DMS53 treated with DMSO at 0.1 percent for 48 hours (cell line): Measurements from ENCODE around the gene PIK3CD.
"Not testable (repeated sequence)": the region's sequence is repeated elsewhere in the genome, so short reads cannot be mapped to it uniquely, and the experiment has no call there.

Source experiments
- DNase-seq: peaks from one replicate; lab custom pipeline; 2025; ENCODE audit not compliant: unreplicated experiment; lab: John Stamatoyannopoulos, UW

Gene PIK3CD

DNA sequence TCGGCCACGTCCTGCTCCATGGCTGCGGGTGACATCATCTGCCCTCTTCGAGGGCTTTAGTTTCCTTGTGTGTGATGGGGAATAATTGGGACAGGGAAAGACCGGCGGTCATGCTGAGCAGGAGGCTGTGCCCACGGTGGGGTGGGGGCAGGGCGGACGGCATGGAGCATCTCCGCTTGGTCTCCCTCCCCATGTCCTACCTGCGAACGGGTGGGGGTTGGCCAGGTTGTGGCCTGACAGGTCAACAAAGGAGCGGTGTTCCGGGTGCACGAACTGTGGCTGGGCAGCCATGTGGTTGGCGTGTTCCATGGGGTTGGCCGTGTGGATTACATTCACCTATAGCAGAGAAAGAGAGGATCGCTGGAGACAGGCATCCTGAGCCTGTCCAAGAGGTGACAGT is 80.0 kb downstream of the PIK3CD start:
- DNase-seq, result no peak

DNA sequence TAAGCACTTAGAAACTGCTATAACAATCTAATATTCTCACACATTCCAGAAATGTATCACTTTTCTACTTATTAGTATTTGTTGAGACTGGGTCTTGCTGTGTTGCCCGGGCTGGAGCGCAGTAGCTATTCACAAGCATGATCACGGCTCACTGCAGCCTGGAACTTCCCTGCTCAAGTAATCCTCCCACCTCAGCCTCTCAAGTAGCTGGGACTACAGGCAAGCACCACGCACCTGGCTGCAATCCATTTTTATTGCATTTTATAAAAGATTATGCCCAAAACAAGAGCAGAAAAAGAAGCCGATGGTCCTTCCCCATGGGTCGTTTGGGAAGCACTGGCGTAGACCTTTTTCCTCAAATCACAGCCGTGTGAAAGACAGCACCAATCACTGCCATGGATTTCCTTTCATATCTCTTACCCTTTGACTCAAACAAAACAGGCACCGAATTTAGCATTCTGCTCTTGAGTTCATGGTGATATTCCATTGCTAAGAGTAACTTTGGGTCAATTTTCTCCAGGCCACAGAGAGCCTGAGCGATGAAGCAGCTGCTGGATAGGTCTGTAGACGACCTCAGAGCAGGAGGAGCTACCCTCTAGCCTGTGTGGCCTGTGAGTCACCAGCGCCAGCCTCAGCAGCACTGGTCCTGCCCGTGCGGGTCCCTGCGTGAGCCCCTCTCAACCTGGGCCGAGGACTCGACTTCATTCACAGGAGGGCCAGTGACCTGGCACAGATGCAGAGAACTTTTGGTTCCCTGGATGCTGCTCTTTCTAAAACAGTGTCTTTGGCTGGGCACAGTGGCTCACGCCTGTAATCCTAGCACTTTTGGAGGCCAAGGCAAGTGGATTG is 80.8 kb downstream of the PIK3CD start:
- no peak for DNase-seq

DNA sequence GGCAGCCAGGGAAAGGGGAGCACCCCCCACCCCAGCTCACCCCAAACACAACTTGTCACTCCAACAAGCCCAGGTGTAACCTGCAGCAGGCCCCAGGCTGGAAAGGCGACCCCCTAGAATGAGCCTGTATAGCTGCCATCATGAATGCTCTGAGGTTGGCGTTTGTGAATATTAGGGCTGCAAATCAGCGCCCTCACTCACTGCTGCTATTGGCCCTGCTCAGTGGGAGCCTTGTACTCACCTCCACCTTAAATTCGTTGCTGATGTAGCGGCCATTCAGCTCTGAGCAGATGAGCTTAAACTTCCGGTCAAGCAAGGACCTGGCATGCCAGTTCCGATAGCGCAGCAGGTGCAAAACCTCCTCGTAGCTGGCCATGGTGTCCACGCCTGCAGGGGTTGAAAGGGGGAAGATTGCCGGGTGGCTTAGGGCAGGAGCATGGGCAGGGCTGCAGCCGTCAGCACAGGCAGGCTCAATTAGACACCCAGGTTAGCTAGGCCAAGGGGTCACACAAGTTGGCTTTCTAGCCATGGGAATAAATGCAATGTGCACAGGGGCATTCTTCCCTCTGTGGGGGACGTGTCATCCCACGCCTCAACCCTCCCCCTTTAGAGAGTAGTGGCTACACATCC is 81.7 kb downstream of the PIK3CD start:
- no peak for DNase-seq

DNA sequence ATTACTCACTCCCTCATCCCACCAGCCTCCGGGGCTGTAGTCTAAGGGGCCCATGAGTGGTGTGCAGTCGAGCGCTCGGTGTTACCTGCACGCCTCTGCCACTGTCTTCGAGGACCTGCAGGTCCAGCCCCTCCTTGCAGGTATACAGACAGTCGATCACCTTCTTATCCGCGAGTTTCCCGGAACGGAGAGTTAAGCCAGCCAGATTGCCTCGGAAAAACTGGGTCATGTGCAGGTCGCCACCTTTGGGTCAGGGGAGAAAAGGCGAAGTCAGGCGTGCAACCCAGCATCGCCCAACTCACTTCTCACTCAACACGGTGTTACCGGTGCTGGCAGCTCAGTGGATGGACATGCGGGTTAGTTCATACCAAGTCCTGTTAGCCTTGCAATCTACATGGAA is 84.3 kb downstream of the PIK3CD start:
- DNase-seq, result no peak

DNA sequence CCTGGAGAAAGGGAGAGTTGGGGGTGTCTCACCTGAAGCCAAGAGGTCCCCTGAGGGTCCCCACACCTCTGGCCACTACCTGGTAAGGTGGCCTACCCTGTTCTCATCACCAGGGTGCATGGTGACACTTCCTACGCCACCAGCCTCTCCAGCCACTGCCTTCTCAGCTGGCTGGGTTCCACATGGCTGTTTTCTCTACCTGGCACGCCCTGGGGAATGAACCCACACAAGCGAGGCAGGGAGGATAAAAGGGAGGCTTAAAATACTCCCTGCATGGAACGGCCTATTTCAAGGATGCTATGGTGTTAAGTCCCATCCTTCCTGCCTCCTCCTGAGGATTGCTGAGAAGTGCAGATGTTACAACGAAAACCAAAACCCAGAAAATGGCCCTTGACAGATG is 84.7 kb downstream of the PIK3CD start:
- no peak for DNase-seq

DNA sequence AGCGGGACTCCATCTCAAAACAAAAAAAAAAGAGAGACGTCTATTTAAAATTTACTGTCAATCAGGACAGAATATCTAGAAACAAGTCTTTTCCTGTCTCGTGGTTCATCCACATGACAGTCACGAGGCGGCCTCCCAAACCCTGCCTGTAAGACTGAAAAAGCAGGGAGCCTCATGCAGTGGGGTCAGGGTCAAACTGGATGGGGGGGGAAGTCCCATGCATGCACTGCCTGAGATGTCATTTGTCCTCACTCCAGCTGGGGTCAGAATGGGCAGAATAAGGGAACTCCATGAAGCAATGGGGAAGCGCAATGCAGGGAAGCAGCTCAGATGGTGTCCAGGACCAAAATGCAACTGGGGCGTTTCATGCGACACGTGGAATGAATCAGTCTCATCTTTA is 85.5 kb downstream of the PIK3CD start:
- DNase-seq, result no peak

DNA sequence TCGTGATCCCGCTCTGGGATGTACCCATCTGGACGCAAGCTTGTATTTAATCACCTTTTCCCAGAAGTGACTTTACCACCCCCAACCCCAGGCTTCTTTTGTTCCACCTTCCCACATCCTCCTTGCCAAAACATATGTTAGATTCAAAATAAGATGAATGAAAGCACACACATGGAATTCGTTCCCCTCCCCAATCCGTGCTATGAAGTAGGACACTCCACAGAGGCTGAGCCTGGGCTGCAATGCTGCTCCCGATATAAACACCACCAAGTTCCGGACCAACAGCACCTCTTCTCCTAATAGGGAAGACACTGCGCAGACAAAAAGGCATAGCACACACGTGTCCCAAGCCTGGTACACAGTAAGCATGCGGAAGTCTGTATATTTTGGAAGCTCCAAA is 86.1 kb downstream of the PIK3CD start:
- DNase-seq, result no peak

DNA sequence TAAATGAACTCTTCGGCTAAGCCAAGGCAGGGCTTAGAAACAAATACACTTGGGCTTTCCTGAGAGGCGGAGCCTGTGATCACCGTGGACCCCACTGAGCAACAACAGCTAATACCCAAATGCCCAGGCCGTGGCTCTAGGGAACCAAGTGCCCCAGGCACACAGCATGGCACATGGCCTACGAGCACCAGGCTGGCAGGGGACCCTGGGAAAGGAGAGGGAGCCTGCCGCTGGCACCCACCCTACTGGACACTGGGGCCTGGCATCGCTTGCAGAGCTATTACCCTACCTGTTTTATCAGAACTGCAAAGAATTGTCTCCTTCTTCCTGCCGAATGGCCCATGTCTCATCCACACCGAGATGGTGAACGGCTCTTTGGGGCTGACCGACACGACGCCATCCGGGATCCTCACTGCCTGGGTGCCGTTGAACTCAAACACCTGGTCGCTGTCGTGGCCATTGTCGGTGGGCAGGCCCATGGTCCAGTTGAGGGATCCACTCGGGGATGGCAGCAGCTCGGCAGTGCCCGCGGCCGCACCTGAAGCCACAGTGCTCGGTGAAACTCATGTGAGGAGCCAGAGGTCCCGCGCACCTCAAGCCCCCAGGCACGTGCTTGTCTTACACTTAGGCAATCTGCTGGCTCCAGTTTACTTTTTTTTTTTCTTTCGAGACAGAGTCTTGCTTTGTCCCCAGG is 92.7 kb downstream of the PIK3CD start:
- no peak for DNase-seq

DNA sequence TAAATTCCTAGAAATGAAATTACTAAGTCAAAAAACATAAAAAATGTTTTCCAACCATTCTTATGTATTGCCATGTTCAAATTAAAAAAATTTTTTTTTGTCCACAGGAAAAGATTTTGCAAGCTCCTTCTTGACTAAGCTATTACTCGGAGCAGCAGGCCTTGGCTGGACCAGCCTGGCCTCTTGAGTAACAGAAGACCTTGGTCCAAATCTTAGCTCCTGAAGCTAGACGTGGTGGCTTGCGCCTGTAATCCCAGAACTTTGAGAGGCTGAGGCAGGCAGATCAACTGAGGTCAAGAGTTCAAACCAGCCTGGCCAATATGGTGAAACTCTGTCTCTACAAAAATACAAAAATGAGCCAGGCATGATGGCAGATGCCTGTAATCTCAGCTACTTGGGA is 94.7 kb downstream of the PIK3CD start:
- no peak for DNase-seq

DNA sequence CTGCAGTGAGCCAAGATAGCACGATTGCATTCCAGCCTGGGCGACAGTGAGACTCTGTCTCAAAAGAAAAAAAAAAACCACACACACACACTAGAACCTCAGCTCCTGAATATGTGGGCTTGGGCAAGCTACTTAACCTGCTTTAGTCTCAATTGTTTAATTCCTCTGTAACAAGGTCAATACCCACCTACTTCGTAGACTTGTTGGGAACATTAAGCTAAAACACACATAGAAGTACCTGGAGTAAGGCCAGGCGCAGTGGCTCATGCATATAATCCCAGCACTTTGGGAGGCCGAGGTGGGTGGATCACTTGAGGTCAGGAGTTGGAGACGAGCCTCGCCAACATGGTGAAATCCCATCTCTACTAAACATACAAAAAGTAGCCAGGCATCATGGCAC is 95.1 kb downstream of the PIK3CD start:
- DNase-seq, result no peak

DNA sequence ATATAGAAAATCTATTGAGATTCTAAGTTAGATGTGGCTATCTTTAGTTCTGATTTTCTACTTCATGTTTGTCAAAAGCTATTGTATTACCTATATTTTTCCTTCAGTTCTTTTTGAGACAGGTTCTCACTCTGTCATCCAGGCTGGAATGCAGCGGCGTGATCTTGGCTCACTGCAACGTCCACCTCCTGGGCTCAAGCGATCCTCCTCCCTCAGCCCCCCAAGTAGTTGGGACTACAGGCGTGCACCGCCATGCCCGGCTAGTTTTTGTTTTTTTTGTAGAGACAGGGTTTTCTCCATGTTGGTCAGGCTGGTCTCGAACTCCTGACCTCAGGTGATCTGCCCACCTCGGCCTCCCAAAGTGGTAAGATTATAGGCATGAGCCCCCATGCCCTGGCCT is 96.9 kb downstream of the PIK3CD start:
- not testable (repeated sequence) for DNase-seq

DNA sequence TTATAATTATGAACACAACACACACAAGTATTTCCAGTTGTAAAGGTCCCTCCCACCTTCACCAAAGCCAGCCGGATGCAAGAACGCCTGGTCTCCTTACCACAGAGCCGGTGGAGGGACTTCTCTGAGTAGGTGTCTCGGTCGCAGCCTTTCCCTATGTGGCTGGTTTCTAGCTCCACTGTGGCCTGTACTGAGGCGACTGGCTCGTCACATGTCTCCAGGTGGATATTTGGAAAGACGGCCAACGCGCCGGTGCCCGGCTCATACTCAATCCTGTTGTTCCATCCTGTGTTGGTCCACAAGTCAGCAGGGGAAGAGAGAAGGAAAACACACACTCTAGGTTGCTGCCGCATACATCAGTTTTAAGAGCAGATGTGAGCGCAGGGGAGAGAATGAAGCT is 97.8 kb downstream of the PIK3CD start:
- DNase-seq, result no peak

DNA sequence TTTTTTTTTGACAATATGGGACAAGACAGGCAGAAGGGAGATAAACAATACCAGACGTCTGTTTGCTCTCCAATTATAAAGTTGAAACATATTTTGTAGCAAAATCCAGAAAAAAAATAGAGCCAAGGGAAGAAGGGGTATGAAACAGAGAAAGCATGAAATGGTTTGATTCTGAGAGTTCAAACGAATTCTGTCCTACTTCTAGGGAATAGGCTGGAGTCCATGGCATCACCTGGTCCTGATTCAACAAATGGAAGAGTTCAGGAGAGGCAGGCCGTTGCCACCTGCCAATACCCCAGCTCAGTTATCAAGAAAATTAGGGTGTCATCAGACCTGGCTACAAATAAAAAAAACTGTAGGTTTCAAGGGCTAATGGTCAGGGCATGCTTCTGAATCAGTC is 100.4 kb downstream of the PIK3CD start:
- no peak for DNase-seq

DNA sequence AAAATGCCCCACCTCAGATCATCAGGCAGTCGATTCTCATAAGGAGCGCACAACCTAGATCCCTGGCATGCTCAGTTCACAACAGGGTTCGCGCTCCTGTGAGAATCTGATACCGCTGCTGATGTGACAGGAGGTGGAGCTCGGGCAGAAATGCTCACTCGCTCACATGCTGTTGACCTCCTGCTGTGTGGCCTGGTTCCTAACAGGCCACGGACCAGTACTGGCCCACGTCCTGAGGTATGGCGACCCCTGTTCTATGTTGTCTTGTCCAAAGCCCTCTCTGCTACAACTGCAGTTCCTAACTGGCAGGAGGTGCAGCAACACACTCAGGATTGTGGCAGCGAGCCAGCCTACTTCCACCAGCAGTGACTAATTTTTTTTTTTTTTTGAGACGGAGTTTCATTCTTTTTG is 101.6 kb downstream of the PIK3CD start:
- DNase-seq, result no peak

DNA sequence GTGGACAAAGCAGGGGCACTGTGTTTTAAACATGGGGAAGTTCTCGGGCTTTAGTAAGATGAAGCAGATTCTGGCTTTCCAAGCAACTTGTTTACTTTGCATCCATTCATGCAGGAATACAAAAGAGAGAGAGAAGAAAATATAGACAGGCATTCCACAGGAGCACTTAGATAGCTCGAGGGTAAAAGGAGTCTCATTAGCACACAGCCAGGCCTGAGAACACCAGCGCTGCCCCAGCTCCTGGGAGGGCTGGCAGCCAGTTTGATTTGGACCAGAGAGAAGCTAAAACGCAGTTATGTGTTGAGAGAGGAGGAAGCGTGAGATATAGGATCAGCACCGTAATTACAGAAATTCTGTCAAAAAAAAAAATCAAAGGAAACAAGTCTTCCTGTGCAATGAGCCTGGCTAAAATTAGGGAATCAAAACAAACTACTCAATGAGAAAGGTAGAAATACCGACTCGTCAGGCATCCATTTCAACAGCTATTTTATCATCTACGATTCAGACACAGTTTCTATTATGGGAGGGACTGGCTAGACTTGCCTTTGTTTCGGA is 104.0 kb downstream of the PIK3CD start:
- no peak for DNase-seq

DNA sequence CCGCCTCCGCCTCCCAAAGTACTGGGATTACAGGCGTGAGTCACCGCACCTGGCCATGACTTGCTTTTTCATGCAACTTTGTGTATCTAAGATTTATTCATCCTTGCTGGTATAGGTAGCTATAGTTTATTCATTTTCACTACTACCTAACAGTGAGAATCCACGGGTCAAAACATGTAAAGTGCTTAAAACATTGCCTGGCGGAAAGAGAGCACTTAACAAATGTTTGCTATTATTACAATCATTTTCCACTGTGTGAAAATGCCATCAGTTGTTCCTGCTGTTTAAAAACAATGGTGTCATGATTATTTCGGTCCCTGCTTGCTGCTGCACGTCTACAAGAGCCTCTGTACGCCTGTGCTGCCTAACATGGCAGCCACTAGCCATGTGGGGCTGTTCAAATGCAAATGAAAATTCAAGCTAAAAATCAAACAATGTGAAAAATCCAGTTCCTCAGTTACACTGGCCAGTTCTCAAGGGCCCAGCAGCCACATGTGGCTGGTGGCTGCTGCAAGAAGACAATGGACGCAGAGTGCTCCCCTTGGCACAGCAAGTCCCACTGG is 107.1 kb downstream of the PIK3CD start:
- DNase-seq, result no peak

DNA sequence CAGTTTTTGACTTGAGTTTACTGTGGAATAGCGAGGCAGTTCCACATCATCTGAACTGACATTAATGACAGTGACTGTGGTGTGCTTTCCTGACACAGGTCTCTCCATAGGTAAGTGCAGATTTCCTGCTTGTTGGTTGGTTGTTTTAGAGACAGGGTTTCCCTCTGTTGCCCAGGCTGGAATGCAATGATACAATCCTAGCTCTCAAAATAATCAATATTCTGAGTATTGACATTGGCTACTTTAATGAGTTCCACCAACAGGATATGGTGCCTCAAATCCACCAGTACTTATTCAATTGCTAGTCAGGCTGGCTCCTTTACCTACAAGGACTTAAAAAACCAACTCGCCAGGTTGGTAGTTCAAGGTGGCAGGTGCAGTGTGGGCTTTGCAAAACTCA is 108.4 kb downstream of the PIK3CD start:
- DNase-seq, result no peak

DNA sequence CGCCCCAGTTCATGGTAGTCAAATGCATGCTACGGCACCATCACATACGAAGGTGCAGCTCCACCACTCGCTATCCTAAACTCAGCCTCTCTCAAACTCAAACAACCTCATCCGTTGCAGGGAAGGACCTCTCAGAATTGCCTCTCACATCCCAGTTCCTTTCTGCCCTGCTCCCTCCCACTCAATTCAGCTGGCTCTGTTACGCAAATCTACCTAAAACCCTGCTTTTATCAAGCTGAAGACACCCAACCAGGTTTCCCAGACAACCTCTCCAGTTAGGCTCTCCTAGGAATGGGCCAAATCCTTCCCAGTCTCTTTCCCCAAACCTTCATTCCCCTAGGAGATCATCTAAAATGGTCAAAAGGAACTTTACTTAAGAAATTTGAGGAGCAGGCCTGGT is 109.3 kb downstream of the PIK3CD start:
- no peak for DNase-seq

DNA sequence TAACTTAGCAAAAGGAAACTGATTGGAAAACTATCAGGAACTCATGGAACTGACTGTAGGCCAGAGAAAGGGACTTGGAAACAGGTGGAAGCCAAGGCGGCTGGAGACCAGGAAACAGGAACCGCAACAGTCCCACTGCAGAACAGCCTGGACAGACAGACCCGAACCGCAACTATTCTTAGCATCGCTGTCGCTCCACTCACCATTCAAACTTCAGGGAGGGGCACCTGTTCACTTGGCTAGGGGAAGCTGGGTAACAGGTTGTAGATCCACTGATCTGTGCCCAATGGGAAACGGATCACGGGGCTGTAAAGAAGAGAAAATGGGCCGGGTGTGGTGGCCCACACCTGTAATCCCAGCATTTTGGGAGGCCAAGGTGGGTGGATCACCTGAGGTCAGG is 110.3 kb downstream of the PIK3CD start:
- no peak for DNase-seq

DNA sequence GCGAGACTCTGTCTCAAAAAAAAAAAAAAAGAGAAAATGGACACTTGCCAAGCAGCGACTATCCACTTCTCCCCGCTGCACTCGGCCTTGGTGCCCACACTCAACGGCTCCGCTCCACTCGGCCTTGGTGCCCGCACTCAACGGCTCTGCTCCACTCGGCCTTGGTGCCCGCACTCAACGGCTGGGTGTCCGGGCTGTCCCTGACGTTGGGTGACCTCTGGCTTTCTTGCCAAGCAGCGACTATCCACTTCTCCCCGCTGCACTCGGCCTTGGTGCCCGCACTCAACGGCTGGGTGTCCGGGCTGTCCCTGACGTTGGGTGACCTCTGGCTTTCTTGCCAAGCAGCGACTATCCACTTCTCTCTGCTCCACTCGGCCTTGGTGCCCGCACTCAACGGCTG is 110.9 kb downstream of the PIK3CD start:
- DNase-seq, result not testable (repeated sequence)

DNA sequence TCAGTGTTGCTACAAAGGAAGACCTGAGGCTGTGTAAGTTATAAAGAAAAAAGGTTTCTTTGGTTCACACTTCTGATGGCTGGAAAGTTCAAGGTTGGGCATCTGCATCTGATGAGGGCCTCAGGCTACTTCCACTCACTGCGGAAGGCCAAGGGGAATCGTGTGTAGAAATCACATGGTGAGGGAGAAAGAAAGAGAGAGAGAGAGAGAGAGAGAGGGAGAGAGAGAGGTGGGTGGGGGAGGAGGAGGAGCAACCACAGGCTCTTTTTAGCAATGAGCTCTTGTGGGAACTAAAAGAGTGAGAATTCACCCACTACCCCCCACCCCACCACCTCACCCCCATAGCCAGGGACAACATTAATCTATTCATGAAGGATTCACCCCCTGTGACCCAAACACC is 112.4 kb downstream of the PIK3CD start:
- DNase-seq, result no peak

DNA sequence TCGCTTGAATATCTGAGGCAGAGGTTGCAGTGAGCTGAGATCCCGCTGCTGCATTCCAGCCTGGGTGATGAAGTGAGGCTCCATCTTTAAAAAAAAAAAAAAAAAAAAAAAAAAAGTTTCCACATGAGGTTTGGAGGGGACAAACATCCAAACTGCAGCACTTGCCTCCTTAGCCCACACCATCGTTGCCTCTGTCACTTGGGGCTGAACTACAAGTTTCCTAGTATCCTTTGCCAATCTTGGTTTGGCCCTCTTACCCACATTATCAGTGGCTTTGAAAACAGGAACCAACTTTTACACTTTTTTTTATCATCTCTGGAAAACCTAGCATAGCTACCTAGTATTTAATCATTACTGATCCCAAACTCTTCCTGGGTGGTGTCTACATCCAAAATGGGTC is 113.0 kb downstream of the PIK3CD start:
- no peak for DNase-seq
